NCI-H226 (cell line): ENCODE measurements around the gene ZNF718.
"Not testable (repeated sequence)": the region's sequence is repeated elsewhere in the genome, so short reads cannot be mapped to it uniquely, and the experiment has no call there.

Source experiments
- DNase-seq: peaks from one replicate; pipeline ENCODE4 v3.0.0-alpha.2; 2015

The ZNF718 gene

GRCh38 chr4:124275-125081 is at the start of gene ZNF718:
TSS of gene ZNF718 (plus strand) at chr4:124501. CDS start at chr4:124671, 170 bp downstream.
- peak; percentile 92 for DNase-seq

GRCh38 chr4:85951-86350 is 38.4 kb upstream of the ZNF718 start:
- DNase-seq: no peak

- not testable (repeated sequence) for DNase-seq
Measured at GRCh38 chr4:86559-87324, 37.6 kb upstream of the ZNF718 start.

- no peak for DNase-seq
Measured at GRCh38 chr4:98386-98785, 25.9 kb upstream of the ZNF718 start.

- no peak for DNase-seq
Measured at GRCh38 chr4:99863-100262, 24.4 kb upstream of the ZNF718 start.

GRCh38 chr4:107083-107443 is 17.2 kb upstream of the ZNF718 start:
- no peak for DNase-seq

GRCh38 chr4:107444-108429 is 16.6 kb upstream of the ZNF718 start:
- DNase-seq: no peak

GRCh38 chr4:112771-113170 is 11.5 kb upstream of the ZNF718 start:
- DNase-seq: no peak

- DNase-seq: no peak
Measured at GRCh38 chr4:113732-114131, 10.6 kb upstream of the ZNF718 start.

- no peak for DNase-seq
Measured at GRCh38 chr4:114149-114548, 10.2 kb upstream of the ZNF718 start.

- no peak for DNase-seq
Measured at GRCh38 chr4:116499-116898, 7.8 kb upstream of the ZNF718 start.

- no peak for DNase-seq
Measured at GRCh38 chr4:120616-121015, 3.7 kb upstream of the ZNF718 start.

GRCh38 chr4:121408-122084 is 2.8 kb upstream of the ZNF718 start:
- DNase-seq: no peak

GRCh38 chr4:123922-124274 is 403 bp upstream of the ZNF718 start:
- DNase-seq: not testable (repeated sequence)

- DNase-seq: peak; percentile 53
Measured at GRCh38 chr4:125091-125771, 930 bp downstream of the ZNF718 start.

- no peak for DNase-seq
Measured at GRCh38 chr4:125833-126232, 1.5 kb downstream of the ZNF718 start.

GRCh38 chr4:132483-132882 is 8.2 kb downstream of the ZNF718 start:
- DNase-seq: no peak

GRCh38 chr4:138935-139334 is 14.6 kb downstream of the ZNF718 start:
- no peak for DNase-seq

- DNase-seq: no peak
Measured at GRCh38 chr4:139691-140090, 15.4 kb downstream of the ZNF718 start.

- no peak for DNase-seq
Measured at GRCh38 chr4:146621-147020, 22.3 kb downstream of the ZNF718 start.

GRCh38 chr4:147233-147632 is 22.9 kb downstream of the ZNF718 start:
- DNase-seq: no peak
